Measurements from ENCODE around the gene NODAL.

DNA sequence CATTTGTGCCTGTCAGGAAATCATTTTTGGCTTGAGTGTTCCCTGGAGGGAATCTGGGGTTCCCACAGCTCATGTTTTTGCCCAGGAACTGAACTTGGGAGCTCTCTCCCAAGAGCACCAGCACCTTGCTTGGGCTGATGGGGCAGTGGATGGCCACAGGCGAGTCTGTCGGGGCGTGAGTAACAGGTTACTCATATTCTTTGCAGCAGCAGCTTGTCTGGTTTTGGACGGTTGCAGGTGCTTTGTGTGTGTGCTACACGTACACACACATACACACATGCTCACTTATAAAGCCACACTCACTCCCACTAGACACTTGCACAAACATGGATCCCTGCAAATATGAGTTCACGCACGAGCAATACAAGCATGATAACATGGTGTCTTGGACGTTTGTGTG is 34.2 kb upstream of the NODAL start:
- no peak for TF ChIP-seq POLR2A (IDR thresholded peaks at IDR 0.05; ENCODE audit: low read depth, low read length)
- TF ChIP-seq TAF1 (IDR thresholded peaks at IDR 0.05; ENCODE audit: borderline replicate concordance, low read depth, low read length) = no peak
